ENCODE results near the gene RELL1. TPM values are rescaled to one million over a fixed set of nuclear protein-coding genes. Genes with fewer than 3 reads are reported as not detected.
A peak's percentile ranks its signal among the peaks of the same experiment; 100 is the strongest.

The RELL1 gene
- polyA plus RNA-seq, 1 of the 3 experiments (the other 2 are of a cell fraction), result 4.5 TPM

DNA sequence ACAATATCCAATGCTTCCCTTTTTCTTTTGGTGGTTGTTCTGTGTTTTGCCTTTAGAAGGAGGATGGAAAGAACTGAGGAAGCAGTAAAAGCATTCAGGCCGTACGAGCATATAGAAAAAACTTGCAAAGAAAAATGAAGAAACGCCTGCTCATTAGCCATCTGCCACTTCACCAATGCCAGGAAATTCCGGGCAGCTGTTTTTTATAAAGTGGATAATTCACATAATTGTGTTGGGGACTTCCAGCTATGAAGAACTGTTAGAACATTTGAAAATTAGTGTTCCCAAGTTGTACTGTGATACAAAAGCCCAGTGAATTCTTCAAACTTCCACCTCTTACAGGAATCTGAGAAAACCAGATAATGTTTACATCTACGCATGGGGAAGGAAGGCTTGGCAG lies 11.7 kb downstream of the RELL1 start:
- no peak overlapping the region for H3K4me3 ChIP-seq (ENCODE audit: low read depth in 2 of 2, low read length in 1 of 2)
- DNase-seq, result no peak
- no peak for TF ChIP-seq FOXJ3 (CRISPR knock-in tag; IDR thresholded peaks at IDR 0.05)
- TF ChIP-seq RCOR1 (IDR thresholded peaks at IDR 0.05; ENCODE audit: low read length), result peak; percentile 22; the same call in 1 of the 2 replicates
- H3K36me3 ChIP-seq (replicated peaks in 1 of 2; ENCODE audit: control insufficient read depth in 1 of 2, insufficient read depth in 2 of 2, low read length in 1 of 2), result no peaks in the 10 kb centered on the region
- CTCF ChIA-PET, result interaction anchor here (1.5 to 1.7 kb wide), 2 partner anchors 72 to 128 kb away, joined by 3 to 9 read pairs; no protein-coding TSS in a partner anchor
- H3K79me2 ChIP-seq (ENCODE audit: insufficient read depth), result peaks cover 42% of the 10 kb centered on the region; the same call in 1 of the 2 replicates
- H3K9me2 ChIP-seq, result no peaks in the 10 kb centered on the region
- no peaks in the 10 kb centered on the region for H4K20me1 ChIP-seq (ENCODE audit: insufficient read depth)
- no peaks in the 10 kb centered on the region for H3K27me3 ChIP-seq (ENCODE audit: insufficient read depth)
- 38% methylated on average over 5 of the region's 5 CpGs for WGBS (ENCODE audit: low lambda C conversion rate)
- no peaks in the 10 kb centered on the region for H3K9me3 ChIP-seq
- no peak overlapping the region for H3K9ac ChIP-seq
- POLR2A ChIA-PET, result no interaction called here
- peaks cover 3 to 22% of the 10 kb centered on the region in 2 experiments; a peak in 2 of 4 replicates for H3K4me1 ChIP-seq (ENCODE audit: control insufficient read depth in 1 of 2, insufficient read depth in 2 of 2, low read depth in 1 of 2, low read length in 1 of 2)
- H3K27ac ChIP-seq (ENCODE audit: low read depth in 2 of 2, low read length in 1 of 2), result peak overlapping the region in 1 of 2 experiments; percentile 68; a peak in 2 of 4 replicates
- H3K4me2 ChIP-seq, result no peak overlapping the region
- no peaks in the 10 kb centered on the region for H3F3A ChIP-seq (replicated peaks; ENCODE audit: insufficient read depth)
- no peak overlapping the region for H2AFZ ChIP-seq (ENCODE audit: low read depth)

DNA sequence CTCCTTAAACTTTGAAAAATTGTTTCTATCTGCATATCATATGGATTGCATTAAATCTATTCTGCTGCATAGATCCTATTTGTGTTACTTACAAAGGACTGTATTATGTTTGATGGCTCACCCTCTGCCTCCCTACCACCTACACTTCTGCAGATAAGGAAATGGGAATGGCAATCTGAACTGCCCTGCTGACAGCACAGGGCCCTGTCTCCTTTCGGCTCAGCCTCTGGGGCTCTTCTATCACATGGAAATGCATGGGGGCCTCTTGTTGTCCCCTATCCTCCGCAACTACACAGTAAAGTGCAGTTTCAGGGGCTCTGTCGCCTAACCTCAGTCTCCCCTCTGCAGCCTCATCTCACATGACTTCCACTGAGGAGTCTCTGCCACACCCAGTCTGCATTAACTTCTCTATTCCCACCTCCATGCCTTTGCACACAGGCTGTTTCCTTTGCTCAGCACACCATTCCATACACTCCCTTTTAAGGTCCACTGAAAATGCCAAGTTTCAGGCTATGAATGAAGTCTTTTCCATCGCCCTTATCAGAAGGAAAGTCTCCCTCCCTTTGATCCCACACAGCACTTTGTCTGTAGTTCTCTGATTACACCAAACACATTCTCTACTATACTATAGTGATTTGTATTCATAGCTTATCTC lies 12.5 kb downstream of the RELL1 start:
- CTCF ChIA-PET, result interaction anchor here (1.5 to 1.7 kb wide), 2 partner anchors 71 to 129 kb away, joined by 3 to 9 read pairs; no protein-coding TSS in a partner anchor
- WGBS (ENCODE audit: low lambda C conversion rate), result 96% methylated on average over 4 of the region's 4 CpGs

More for the DNA sequence above, 12.5 kb downstream of the RELL1 start:
- Histone ChIP-seq H3K9me3 (no peaks in the 10 kb centered on the region), H3K27ac (ENCODE audit: low read depth in 2 of 2, low read length in 1 of 2) (peak overlapping the region in 1 of 2 experiments; percentile 68; a peak in 2 of 4 replicates), H3K9me2 (no peaks in the 10 kb centered on the region), H3K4me2 (no peak overlapping the region), H3K27me3 (ENCODE audit: insufficient read depth) (no peaks in the 10 kb centered on the region), H3K36me3 (replicated peaks in 1 of 2; ENCODE audit: control insufficient read depth in 1 of 2, insufficient read depth in 2 of 2, low read length in 1 of 2) (no peaks in the 10 kb centered on the region), H3K9ac (no peak overlapping the region), H4K20me1 (ENCODE audit: insufficient read depth) (no peaks in the 10 kb centered on the region), H3K79me2 (ENCODE audit: insufficient read depth) (peaks cover 36% of the 10 kb centered on the region; the same call in 1 of the 2 replicates), H3F3A (replicated peaks; ENCODE audit: insufficient read depth) (no peaks in the 10 kb centered on the region), H2AFZ (ENCODE audit: low read depth) (no peak overlapping the region), H3K4me1 (ENCODE audit: control insufficient read depth in 1 of 2, insufficient read depth in 2 of 2, low read depth in 1 of 2, low read length in 1 of 2) (peaks cover 3 to 22% of the 10 kb centered on the region in 2 experiments; a peak in 2 of 4 replicates), H3K4me3 (ENCODE audit: low read depth in 2 of 2, low read length in 1 of 2) (no peak overlapping the region)
- POLR2A ChIA-PET, result no interaction called here
- TF ChIP-seq, protein P1, sequence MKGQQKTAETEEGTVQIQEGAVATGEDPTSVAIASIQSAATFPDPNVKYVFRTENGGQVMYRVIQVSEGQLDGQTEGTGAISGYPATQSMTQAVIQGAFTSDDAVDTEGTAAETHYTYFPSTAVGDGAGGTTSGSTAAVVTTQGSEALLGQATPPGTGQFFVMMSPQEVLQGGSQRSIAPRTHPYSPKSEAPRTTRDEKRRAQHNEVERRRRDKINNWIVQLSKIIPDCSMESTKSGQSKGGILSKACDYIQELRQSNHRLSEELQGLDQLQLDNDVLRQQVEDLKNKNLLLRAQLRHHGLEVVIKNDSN (IDR thresholded peaks at IDR 0.05; ENCODE audit: borderline replicate concordance, low read depth), result no peak
- TF ChIP-seq GABPA (IDR thresholded peaks at IDR 0.05; ENCODE audit: low read depth) (no peak), POLR2AphosphoS5 (IDR thresholded peaks at IDR 0.05; ENCODE audit: low read depth, low read length) (no peak), YY1 (IDR thresholded peaks at IDR 0.05; ENCODE audit: low read depth) (no peak), MXI1 (IDR thresholded peaks at IDR 0.05; ENCODE audit: low read depth, low read length) (no peak), FOXM1 (IDR thresholded peaks at IDR 0.05; ENCODE audit: low read depth) (no peak), ELF1 (IDR thresholded peaks at IDR 0.05) (no peak), RXRA (IDR thresholded peaks at IDR 0.05; ENCODE audit: borderline replicate concordance, low read depth) (no peak), EP300 (IDR thresholded peaks at IDR 0.05; ENCODE audit: borderline replicate concordance in 1 of 2, low read depth in 1 of 2, low read length in 1 of 2) (no peak)
- TF ChIP-seq, protein P2, sequence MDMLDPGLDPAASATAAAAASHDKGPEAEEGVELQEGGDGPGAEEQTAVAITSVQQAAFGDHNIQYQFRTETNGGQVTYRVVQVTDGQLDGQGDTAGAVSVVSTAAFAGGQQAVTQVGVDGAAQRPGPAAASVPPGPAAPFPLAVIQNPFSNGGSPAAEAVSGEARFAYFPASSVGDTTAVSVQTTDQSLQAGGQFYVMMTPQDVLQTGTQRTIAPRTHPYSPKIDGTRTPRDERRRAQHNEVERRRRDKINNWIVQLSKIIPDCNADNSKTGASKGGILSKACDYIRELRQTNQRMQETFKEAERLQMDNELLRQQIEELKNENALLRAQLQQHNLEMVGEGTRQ (IDR thresholded peaks at IDR 0.05; ENCODE audit: borderline replicate concordance, low read depth, low read length), result no peak
- TF ChIP-seq, protein P3, sequence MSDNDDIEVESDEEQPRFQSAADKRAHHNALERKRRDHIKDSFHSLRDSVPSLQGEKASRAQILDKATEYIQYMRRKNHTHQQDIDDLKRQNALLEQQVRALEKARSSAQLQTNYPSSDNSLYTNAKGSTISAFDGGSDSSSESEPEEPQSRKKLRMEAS (IDR thresholded peaks at IDR 0.05; ENCODE audit: low read depth), result no peak
- DNase-seq, result no peak
